T-helper 9 cell (primary cell): Measurements from ENCODE around the gene MAN1C1.

Source experiments
- DNase-seq: peaks from one replicate; pipeline ENCODE4 v3.0.0-alpha.2; 2020

Gene MAN1C1

DNA sequence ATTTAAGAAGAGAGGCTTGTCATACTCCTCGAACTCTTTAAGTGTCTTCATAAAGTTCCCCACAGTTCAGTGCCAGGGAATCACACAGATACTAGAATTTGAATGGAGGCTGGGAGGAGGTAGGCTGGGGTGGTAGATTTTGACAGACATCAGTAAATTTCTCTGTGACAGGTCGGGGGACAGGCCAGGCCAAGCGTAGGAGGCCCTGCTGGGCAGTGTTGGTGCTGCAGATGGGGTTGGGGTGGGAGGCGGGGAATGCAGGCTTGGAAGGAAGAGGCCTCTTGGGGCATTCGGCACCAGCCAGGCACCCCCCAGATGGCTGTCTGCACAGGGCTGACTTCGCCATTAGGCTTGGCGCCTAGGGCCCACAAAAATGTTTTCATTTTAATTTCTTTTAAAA, 84.0 kb downstream of the MAN1C1 start:
- DNase-seq: no peak

DNA sequence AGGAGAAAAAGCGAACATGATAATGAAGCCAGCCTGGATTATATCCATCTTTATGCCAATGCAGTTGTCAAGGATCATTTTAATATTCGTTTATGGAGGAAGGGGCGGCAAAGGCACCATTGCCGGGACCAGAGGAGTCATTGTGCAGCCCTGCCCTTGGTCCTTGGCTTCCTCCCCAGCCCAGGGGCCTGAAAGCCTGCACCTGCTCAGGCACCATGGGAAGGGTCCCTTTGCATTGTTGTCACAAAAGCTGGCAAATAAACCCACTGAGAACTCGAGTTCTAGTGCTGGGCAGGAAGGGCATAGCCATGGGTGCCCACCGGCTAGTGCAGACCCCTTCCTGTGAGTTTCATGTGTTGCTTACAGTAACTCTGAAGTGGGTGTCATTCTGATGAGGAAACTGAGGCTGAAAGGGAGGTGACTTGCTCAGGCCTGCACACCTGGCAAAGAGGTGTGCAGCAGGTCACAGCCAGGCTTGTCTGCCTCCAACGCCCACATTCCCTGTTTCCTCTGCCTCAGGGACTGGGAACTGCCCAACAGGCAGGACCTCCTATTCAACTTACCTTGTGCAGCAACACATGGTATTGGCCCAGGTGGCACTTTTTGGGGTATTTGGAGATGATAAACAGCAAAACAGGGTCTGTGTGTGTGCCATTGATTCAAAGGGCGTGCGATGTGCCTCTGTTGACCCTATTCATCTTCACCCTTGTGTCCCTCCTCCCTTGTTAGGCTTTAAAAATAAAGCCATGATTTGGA, 84.6 kb downstream of the MAN1C1 start:
- no peak for DNase-seq

DNA sequence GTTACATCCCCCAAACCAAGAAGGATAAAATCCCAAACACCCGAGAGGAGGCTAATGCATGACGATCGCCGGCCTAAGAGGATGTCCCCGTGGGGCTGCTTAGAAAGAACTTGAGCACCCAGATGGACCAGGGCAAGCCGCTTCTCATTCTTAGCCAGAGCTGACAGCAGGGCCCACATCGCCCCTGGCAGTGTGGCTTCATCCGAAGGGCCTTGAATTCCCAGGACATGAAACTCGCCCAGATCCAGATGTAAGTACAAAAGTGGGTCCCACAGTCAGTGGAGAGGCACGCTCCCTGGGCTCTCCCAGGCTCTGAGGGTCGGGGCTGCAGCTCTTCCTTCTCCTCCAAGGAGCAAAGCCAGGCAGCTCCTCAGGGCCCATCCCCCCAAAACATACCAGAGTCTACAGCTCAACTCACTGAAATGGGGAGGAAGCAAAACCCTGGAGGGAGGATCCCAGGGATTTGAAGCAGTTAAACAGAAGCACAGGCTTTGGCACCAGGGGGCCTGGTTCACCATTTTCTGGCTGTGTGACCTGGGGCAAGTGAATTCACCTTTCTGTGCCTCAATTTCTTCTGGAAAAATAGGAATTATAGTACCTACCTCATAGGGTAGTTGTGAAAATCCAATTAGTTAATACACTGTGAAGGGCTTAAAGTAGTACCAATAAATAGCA, 85.6 kb downstream of the MAN1C1 start:
- no peak for DNase-seq

DNA sequence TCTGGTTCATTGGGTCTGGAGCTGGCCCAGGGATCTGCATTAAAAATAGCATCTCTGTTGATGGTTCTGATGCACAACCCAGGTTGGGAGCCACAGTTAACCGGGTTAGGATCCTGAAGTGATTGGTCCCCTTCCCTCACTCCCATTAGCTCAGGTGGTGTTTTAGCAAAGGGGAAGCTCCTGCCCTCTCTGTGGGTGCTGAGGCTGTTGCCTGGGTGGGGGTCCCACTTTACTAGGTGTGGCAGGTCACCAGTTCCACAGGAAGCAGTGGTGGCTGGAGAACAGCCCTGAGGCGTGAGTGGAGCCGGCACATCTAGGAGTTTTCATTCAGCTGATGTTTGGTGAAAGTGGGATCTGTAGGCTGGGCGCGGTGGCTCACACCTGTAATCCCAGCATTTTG, 86.5 kb downstream of the MAN1C1 start:
- no peak for DNase-seq

DNA sequence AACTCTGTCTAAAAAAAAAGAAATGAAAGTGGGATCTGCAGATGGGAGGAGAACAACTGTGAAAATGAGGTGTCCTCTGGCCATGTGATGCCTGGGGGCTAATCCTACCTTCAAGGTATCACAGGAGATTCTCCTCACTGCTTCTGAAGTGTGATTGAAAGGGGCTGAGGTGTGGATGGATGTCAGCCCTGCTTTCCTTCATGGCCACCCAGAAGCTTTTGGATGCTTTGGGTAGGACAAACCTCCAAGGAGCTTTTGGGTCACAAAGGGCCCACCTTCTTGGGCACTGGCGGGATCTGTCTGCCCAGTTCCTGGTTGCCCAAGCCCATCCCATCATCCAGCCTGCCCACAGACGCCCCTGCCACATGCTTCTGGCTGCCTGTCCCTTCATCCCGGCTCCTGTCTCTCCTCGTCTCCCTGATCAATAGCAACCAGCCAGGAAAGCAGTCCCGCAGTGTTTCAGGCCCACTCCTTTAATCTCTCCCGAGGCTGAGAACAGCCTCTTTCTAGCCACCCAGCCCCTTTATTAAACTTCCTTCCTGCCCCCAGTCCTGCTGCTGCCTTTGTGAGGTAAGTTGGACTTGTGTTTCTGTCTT, 87.2 kb downstream of the MAN1C1 start:
- DNase-seq: no peak

DNA sequence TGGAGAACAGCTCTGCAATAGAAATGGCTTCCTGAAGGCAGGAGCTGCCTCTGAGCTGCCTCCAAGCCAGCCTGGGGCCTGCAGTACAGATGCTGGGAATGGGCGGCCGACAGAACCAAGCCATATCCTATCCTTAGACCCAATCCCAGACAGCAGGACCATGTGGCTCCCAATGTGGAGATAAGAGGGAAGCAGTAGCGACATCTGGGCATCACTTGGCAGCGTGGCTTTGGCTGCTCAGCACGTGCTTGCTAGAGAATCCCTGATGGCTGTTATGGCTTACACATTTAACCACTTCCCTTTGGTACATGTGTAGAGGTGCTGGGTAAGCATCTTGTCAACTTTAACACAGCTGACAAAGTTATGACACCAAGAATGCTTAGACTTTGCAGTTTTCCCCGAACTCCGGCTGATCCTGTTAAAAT, 87.7 kb downstream of the MAN1C1 start:
- DNase-seq: no peak

DNA sequence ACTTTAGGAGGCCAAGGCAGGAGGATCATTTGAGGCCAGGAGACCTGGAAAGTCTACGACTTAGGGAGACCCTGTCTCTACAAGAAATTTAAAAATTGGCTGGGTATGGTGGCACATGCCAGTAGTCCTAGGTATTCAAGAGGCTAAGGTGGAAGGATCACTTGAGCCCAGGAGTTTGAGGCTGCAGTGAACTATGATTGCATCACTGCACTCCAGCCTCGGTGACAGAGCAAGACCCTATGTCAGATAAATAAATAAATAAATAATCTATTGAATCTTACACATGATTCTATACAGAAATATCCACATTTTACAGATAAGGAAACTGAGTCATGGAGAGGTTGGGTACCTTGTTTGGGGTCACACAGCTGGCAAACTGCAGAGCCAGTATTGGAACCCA, 89.1 kb downstream of the MAN1C1 start:
- no peak for DNase-seq

DNA sequence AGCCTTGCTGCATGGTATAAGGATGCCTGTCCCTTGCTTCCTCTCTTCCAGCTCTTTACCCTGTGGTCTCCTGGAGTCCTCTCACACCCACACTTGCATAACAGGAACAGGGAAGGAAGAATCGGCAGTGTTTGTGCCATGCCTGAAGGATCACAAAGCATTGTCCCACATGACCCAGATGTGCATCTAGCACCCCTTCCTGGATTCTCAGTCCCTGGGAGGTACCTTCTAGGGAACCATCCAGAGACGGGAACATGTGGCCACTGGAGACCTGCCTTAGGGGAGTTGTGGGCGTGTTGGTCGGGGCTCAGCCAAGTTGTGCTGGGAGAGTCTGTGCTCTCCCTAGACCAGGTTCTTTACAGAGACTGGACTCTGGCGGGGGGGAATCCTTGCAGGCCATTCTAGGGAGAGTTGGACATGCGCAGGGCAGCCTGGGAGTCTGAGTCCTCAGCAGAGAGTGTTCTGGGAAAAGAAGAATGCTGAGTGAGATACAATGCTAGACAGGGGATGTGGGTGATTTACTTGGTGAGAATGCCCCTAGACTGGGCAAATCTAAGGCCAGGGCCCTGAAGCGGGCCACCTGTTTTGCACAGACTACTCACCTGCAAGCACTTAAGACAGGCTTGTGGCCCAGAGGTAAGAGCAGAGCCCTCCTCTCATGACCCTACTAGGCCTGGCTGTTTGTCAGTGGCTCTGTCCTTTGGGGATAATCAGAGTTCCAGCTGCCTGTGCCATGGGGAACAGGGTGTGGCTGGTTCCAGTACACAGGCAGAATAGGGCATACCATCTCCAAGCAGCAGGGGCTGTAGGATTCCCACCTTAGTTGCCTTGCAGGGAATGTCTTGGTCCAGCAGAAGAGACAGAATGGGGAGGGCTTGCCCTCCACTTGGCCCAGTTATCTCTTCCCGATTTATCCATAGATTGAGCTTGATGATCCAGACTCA, 89.8 kb downstream of the MAN1C1 start:
- DNase-seq: no peak

DNA sequence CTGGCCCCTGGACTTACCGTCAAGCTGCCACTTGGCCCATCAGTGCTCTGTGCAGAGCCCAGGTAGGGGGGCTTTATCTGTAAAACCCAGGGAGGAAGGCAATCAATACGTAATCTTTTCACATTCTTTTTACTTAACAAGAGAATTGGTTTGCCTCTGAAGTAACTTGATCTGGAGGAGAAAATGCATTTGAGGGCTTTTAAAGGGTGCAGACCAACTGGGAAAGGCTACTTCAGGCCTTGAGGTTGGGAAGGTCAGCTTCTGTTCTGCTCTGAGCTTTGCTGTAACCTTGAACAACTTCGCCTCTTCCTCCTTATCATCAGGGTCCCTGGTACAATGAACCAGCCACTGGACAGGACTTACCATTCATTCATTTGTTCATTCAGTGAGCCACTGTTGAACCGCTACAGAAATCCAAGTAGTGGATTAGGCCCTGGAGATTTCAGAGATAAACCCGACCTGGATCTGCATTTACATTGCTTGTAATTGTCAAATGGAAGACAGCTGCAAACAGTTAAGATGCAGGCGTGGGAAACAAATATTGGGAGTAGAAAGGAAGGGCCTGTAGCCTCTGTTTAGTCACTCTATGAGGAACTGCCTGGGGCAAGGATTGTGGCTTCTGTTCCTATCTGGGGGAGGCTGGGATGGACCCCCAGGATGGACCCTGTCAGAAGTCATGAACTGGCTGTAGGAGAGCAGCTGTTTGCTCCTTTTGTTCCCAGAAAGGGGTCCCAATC, 90.9 kb downstream of the MAN1C1 start:
- DNase-seq: no peak

DNA sequence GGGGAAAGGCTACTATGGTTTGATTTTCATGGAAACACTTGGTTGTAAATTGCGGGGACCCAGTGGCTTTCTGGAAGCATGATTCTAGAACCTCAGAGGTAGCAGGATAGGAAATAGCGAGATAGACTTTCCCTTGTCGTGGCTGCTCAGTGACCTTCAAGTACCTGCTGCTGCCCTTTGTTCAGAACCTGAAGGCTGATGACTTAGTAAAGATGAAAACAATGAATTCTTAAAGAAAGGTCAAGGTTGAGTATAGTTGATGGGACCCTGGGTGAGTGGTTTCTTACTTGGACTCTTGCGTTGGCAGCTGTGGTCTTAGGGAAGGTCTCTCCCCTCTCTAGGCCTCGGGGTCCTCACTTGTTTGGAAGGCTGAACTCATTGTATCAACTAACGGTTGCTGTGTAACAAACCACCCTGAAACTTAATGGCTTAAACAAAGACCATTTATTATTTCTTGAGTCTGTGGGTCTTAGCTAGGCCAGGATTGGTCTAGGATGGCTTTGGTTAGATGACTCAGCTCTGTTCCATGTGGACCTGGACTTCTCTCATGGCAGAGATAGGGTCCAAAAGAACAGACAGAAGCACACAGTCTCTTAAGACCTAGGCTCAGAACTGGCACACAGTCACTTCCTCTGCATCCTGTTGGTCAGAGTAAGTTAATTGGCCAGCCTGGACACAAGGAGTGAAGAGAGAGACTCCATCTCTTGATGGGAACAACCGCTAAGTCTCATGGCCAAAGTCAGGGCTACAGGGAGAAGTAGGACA, 94.2 kb downstream of the MAN1C1 start:
- no peak for DNase-seq

DNA sequence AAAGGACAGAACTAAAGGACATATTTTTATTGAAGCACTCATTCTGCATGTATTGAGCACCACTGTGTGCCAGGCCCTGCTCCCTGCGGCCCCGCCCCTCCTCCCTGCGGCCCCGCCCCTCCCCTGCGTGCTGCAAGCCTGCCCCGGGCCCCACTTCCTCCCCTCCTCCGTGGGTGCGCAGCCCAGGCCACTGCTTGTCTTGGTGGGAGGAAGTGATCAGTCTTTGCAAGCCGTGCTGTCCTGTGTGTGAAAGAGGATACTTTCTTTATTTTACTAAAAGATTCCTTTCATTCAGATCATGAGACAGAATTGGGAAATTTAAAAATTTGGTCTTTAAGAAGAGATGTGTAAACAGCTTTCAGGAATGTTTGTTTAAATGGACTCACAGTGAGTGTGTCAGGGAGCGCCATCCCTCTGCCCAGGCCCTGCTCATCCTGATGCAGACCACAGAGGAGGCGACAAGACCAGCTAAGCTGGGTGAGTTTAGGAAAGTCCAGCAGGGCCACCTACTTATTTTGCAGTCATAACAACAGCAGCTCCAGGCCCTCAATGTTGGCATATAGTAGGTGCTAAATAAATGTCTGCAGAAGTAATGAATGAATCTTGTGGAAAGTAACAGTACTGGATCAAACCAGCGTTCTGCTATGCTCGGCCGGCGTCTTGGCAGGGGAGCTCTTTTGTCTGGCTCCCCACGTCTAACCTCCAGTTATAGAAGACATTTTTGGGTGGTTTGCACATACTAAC, 95.1 kb downstream of the MAN1C1 start:
- DNase-seq: peak; percentile 29

DNA sequence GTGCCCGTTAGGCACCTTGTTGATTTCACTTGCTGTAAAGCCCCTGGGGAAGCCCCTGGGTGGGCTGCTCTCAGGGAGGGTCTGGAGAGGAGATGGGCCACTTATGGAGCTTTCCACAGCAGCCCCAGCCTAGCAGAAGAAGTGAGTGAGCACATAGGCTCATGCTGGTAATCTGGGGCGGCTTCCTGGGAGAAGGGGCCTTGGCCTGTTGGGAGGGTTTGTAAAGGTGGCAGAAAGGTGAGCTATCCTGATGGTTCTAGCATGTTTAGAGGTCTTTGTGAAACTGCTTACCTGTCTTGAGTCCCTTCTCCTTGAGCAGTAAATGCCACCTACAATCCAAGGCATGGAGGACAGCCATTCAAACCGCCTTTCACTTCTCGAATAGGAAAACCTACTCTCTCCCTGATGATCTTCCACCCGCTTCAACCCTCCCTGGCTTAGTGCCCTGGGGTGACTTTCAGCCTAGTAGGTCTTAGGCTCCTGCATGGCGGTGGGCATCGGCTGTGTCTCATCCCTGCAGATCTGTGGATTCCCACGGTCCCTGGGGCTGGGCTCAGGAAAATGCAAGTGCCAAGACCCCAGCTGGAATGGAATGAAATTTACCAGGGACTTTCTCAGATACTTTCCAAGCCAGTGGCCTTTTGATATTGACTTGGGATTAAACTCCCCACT, 95.8 kb downstream of the MAN1C1 start:
- no peak for DNase-seq

DNA sequence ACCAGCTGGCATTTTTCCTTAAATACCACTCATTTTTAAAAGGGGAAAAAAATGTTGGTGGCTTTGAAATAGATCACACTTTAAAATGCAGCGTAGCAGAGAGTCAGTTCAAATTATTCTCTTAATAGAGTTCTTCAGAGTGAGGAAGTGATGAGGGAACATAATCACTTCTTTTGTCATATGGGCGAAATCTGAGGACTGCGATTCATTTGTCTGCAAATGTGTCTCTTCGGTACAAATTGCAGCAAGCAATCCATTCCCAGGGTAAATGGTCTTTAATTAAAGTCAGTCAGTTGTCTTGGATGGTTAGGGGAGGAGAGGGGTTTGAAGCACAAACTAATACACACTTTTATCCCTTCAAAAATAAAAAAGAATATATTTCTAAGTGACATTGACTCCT, 97.4 kb downstream of the MAN1C1 start:
- no peak for DNase-seq

DNA sequence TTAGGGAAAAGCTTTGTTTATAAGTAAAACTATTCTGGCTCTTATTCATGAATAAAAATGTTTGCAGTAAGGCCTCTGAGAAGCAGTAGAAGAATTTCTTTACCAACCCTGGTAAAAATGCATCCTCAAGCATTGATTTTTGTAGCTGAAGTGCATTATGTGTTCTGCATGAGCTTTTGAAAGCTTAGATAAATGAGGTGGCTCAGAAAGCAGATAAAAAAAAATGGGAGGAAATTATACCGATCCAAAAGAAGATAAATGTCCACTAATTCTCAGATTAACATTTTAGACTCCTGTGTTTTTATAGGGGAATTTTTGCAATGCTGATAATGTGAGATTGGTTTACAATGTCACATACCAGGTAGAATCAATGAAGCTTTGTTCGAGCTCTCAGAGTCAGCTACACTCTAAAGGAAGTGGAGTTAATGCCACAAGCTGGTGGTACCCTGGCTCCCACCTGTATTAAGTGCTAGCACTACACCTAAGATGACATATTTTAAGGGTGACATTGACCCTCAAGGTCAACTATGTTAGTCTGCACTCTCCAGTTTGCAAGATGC, 97.9 kb downstream of the MAN1C1 start:
- no peak for DNase-seq

DNA sequence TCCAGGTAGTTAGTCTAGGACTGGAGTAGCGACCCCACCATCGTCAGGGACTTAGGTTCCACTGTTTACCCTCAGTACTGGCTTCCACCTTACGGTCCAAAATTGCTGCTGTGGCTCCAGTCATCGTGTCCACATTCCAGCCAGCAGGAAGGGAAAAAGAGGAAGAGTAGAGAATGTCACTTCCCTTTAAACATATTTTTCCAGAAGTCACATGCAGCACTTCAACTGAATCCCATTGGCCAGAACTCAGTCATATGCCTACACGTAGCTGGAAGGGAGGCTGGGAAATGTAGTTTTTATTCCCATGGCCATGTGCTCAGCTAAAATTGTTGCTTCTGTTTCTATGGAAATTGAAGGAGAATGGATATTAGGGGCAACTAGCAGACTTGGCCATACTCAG, 99.3 kb downstream of the MAN1C1 start:
- DNase-seq: no peak

DNA sequence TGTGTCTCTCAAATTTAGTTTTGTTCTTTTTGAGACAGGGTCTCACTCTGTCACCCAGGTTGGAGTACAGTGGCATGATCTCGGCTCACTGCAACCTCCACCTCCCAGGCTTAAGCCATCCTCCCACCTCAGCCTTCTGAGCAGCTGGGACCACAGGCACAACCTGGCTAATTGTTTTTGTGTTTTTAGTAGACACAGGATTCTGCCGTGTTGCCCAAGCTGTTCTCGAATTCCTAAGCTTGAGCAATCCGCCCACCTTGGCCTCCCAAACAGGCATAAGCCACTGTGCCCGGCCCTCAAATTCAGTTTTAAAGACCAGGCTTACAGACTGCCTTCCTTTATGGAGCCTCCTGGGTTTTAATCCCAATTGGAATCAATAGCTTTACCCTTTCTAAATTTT, 99.7 kb downstream of the MAN1C1 start:
- no peak for DNase-seq

DNA sequence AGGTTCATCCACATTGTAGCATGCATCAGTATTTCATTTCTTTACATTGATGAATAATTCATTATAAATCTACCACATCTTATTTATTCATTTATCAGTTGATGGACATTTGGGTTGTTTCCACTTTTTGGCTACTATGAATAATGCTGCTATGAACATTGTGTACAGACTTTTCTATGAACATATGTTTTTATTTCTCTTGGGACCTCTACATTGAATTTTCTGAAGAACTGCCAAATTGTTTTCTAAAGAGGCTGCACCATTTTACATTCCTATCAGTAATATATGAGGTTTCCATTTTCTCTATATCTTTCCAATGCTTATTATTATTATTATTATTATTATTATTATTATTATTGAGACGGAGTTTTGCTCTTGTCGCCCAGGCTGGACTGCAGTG, 102.1 kb downstream of the MAN1C1 start:
- DNase-seq: no peak

DNA sequence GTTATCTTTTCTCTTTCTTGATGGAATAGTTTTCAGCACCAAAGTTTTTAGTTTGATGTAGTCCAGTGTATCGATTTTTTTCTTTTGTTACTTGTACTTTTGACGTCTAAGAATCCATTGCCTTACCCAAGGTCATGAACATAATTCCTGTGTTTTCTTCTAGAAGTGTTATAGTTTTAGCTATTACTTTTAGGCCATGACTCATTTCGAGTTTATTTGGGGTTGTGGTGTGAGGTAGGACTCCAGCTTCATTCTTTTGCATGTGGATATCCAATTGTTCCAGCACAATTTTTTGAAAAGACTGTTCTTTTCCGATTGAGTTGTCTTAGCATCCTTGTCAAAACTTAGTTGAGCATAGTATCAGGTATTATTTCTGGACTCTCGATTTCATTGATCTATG, 104.0 kb downstream of the MAN1C1 start:
- no peak for DNase-seq

DNA sequence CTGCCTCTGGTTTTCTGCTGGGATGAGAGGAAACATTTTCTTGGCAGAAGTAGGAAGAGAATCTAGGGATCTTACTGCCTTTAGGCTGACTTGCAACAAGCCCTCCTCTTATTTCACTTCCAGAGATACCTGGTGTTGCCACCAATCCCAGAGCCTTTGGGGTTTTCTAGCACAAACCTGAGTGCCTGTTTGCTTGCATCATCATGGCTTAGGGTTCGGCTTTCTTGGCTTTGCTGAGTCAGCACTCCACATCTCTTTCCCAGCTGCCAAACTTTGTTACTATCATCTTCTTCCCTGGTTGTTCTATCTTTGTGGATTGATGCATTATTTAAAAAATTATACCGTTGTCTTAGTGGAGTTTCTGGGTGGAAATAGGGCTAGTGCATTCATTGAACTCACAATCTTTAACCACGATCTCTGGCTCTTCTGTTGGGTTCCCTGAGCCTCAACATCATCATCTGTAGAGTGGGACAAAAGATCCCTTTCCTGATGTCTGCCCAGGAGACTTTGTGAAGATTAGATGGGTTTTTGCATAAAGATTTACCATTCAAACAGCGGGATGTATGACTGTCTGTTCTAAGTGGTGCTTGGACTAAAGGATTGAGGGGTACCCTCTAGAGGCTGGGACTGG, 106.8 kb downstream of the MAN1C1 start:
- DNase-seq: no peak
